Keratinocyte (primary cell): ENCODE data around the gene VCAN. TPM values are rescaled to one million over a fixed set of nuclear protein-coding genes. Genes with fewer than 3 reads are reported as not detected.

Experiments
- DNase-seq: peaks from one replicate; pipeline ENCODE4 v3.0.0-alpha.2; 2011; ENCODE audit warnings: low read depth, missing footprints, low spot score
- FAIRE-seq: peaks from 2 replicates; lab custom pipeline; 2011; peaks lifted over from hg19 to GRCh38; lab: Jason Lieb, UNC
- H2AFZ ChIP-seq: 2 replicates; pipeline ENCODE4 v1.6.0; 2012; ENCODE audit warnings: low read length, control low read depth, inconsistent platforms; ENCODE audit not compliant: control insufficient read depth
- H3K27ac ChIP-seq: 2 replicates; pipeline ENCODE4 v1.5.1; 2011; ENCODE audit warnings: low read length; ENCODE audit not compliant: control insufficient read depth, insufficient read depth
- H3K27me3 ChIP-seq: 3 replicates; pipeline ENCODE4 v1.6.0; 2011; ENCODE audit warnings: low read length; ENCODE audit not compliant: control insufficient read depth, insufficient read depth; ENCODE audit errors: extremely low read depth
- H3K36me3 ChIP-seq, 2 experiments: 2 replicates in 1 of 2; 3 replicates in 1 of 2; pipeline ENCODE4 v1.5.1; 2011; ENCODE audit warnings: low read length in 2 of 2, mild to moderate bottlenecking in 1 of 2; ENCODE audit not compliant: control insufficient read depth in 2 of 2, insufficient read depth in 2 of 2; ENCODE audit errors: extremely low read depth in 1 of 2
- H3K4me1 ChIP-seq: 3 replicates; pipeline ENCODE4 v1.5.1; 2011; ENCODE audit warnings: low read length; ENCODE audit not compliant: control insufficient read depth, insufficient read depth; ENCODE audit errors: extremely low read depth
- H3K4me2 ChIP-seq: 3 replicates; pipeline ENCODE4 v1.6.0; 2011; ENCODE audit warnings: low read depth, low read length; ENCODE audit not compliant: control insufficient read depth, insufficient read depth; ENCODE audit errors: extremely low read depth
- H3K4me3 ChIP-seq, 3 experiments: fragments of 200-600 bp in 1 of 3; sonication (generic) in 1 of 3; 2 replicates in 2 of 3; 3 replicates in 1 of 3; pipeline ENCODE4 v1.5.1; 2011 to 2016; ENCODE audit warnings: low read length in 3 of 3, mild to moderate bottlenecking in 3 of 3, control low read depth in 2 of 3, inconsistent platforms in 1 of 3, low read depth in 1 of 3, mixed read lengths in 1 of 3, mixed run types in 1 of 3, moderate library complexity in 1 of 3; ENCODE audit not compliant: control insufficient read depth in 2 of 3, insufficient read depth in 2 of 3; ENCODE audit errors: extremely low read depth in 1 of 3
- H3K79me2 ChIP-seq: 2 replicates; pipeline ENCODE4 v1.6.0; 2012; ENCODE audit warnings: low read length; ENCODE audit not compliant: control insufficient read depth, insufficient read depth
- H3K9ac ChIP-seq: 3 replicates; pipeline ENCODE4 v1.6.0; 2011; ENCODE audit warnings: low read length; ENCODE audit not compliant: control insufficient read depth, insufficient read depth; ENCODE audit errors: extremely low read depth
- H3K9me1 ChIP-seq: 3 replicates; pipeline ENCODE4 v1.6.0; 2011; ENCODE audit warnings: low read length; ENCODE audit not compliant: control insufficient read depth, insufficient read depth; ENCODE audit errors: extremely low read depth
- H3K9me3 ChIP-seq: 2 replicates; pipeline ENCODE4 v1.5.1; 2012; ENCODE audit warnings: low read depth, low read length; ENCODE audit not compliant: control insufficient read depth
- H4K20me1 ChIP-seq: 3 replicates; pipeline ENCODE4 v1.6.0; 2011; ENCODE audit warnings: low read length; ENCODE audit not compliant: control insufficient read depth, insufficient read depth; ENCODE audit errors: extremely low read depth
- EZH2 ChIP-seq: IDR thresholded peaks from one replicate; pipeline ENCODE4 v1.6.1; 2012; ENCODE audit warnings: inconsistent platforms, mild to moderate bottlenecking, low read length, moderate library complexity
- dilution Hi-C: fragments of 300-500 bp; cut with MboI; formaldehyde crosslinking; loops from one replicate; pipeline ENCODE4 v1.7.0; 2020; ENCODE audit warnings: low sequenced_read_pairs; ENCODE audit not compliant: extremely low pct_ligation_motif_present
- polyA plus RNA-seq, 5 experiments: library from polyadenylated mRNA; depleted of rRNA in 3 of 5; stranded (reverse) in 3 of 5; stranded (forward) in 1 of 5; unstranded in 1 of 5; fragments of >200 nt; gene quantifications; 1 replicate in 1 of 5; 2 replicates in 3 of 5; 3 replicates in 1 of 5; pipeline versions ENCODE4 v1.2.1 to v1.2.3, GENCODE V29; 2011 to 2012; ENCODE audit warnings: missing spikeins in 2 of 5, low read depth in 1 of 5, low replicate concordance in 1 of 5
- TF ChIP-seq, protein P1 (sequence below), 3 experiments: IDR thresholded peaks in 1 of 3; conservative IDR thresholded peaks in 1 of 3; optimal IDR thresholded peaks in 1 of 3; 2 replicates in 2 of 3; 3 replicates in 1 of 3; pipeline versions ENCODE3 to v1.5.1; 2011; ENCODE audit warnings: low read length in 3 of 3, mild to moderate bottlenecking in 3 of 3, moderate library complexity in 2 of 3, control low read depth in 1 of 3, inconsistent platforms in 1 of 3; ENCODE audit not compliant: insufficient read depth in 2 of 3; ENCODE audit errors: extremely low read depth in 1 of 3

The VCAN gene
- polyA plus RNA-seq, 1 donor (not counting 4 experiments of a cell fraction or from before 2014, with no cell fraction given), result 1.9 TPM

DNA sequence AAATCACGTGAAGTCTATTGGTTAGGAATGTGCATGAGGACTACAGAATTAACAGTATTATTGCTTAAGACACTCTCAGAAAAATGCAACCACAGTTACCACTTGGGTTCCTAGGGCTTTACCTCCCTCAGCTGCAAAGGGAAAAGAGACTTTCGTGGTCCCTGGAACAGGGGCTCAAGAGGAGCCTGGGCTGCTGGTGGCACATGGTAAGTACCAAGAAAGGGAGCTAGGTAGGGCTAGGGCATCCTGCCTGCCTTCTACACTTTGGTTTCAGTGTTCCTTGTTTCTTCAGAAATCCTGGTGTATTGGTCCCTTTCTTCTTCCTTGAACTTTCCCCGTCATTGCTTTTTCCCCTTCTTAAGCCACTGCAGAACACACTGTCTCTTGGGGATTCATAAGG is 7.3 kb upstream of the VCAN start:
- Histone ChIP-seq H3K9me1 (no peaks in the 10 kb centered on the region), H3K9ac (no peak overlapping the region), H3K27me3 (peaks cover 12% of the 10 kb centered on the region), H3K9me3 (no peaks in the 10 kb centered on the region), H3K36me3 (no peaks in the 10 kb centered on the region), H2AFZ (no peak overlapping the region), H3K4me1 (no peaks in the 10 kb centered on the region), H3K4me2 (no peak overlapping the region), H3K4me3 (no peak overlapping the region), H3K27ac (no peak overlapping the region), H4K20me1 (no peaks in the 10 kb centered on the region), H3K79me2 (no peaks in the 10 kb centered on the region)
- FAIRE-seq (no peak), DNase-seq (no peak)
- dilution Hi-C loops, result no loop called here
- TF ChIP-seq EZH2, result no peak
- TF ChIP-seq, protein P1, sequence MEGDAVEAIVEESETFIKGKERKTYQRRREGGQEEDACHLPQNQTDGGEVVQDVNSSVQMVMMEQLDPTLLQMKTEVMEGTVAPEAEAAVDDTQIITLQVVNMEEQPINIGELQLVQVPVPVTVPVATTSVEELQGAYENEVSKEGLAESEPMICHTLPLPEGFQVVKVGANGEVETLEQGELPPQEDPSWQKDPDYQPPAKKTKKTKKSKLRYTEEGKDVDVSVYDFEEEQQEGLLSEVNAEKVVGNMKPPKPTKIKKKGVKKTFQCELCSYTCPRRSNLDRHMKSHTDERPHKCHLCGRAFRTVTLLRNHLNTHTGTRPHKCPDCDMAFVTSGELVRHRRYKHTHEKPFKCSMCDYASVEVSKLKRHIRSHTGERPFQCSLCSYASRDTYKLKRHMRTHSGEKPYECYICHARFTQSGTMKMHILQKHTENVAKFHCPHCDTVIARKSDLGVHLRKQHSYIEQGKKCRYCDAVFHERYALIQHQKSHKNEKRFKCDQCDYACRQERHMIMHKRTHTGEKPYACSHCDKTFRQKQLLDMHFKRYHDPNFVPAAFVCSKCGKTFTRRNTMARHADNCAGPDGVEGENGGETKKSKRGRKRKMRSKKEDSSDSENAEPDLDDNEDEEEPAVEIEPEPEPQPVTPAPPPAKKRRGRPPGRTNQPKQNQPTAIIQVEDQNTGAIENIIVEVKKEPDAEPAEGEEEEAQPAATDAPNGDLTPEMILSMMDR (optimal IDR thresholded peaks at IDR 0.05 in 1 of 3, IDR thresholded peaks at IDR 0.05 in 1 of 3, conservative IDR thresholded peaks at IDR 0.05 in 1 of 3; ENCODE audit: extremely low read depth in 1 of 3, insufficient read depth in 2 of 3, low read length in 3 of 3), result no peak

DNA sequence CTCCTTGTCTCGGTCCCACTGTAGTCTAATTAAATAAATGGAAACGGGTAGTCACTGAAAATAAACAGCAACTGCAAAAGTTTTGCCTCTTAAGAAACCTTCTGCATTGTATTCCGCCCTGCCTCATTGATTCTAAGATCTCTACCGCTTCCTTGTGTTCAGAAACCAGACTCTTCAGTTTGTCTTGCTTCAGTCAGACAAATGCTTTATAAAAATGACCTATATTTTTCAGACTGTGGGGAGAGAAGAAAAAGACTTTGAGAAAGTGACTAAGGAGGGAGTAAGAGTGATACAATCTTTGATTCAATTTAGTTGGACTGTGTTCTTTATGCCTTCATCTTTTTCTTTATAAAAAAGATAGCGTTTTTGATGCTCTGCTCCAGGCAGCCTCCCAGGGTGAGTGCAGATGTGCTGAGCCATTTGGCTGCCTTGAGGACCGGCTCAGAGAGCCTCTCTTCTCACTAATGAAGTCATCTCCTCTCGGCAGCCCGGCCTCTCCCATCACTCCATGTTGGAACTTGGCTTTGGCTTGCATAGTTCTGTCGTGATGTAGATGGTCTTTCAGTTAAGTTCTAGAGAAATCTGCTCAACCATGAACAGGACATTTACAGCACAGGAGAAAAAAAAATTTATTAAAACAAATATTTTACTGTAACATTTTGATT is 4.0 kb upstream of the VCAN start:
- no peak for FAIRE-seq

More for the DNA sequence above, 4.0 kb upstream of the VCAN start:
- H2AFZ ChIP-seq, result no peak overlapping the region
- no peaks in the 10 kb centered on the region for H3K9me1 ChIP-seq
- dilution Hi-C loops, result no loop called here
- no peaks in the 10 kb centered on the region for H3K36me3 ChIP-seq
- no peaks in the 10 kb centered on the region for H4K20me1 ChIP-seq
- TF ChIP-seq, protein P1 (optimal IDR thresholded peaks at IDR 0.05 in 1 of 3, IDR thresholded peaks at IDR 0.05 in 1 of 3, conservative IDR thresholded peaks at IDR 0.05 in 1 of 3; ENCODE audit: extremely low read depth in 1 of 3, insufficient read depth in 2 of 3, low read length in 3 of 3), result no peak
- no peak for TF ChIP-seq EZH2
- H3K9me3 ChIP-seq, result no peaks in the 10 kb centered on the region
- no peak overlapping the region for H3K27ac ChIP-seq
- peaks cover 44% of the 10 kb centered on the region for H3K27me3 ChIP-seq
- no peak for DNase-seq
- no peak overlapping the region for H3K9ac ChIP-seq
- H3K4me3 ChIP-seq, result no peak overlapping the region
- H3K79me2 ChIP-seq, result no peaks in the 10 kb centered on the region
- H3K4me2 ChIP-seq, result no peak overlapping the region
- peaks cover 7% of the 10 kb centered on the region for H3K4me1 ChIP-seq
